ENCODE data around the gene CAMK2G. TPM values are rescaled to one million over a fixed set of nuclear protein-coding genes. Genes with fewer than 3 reads are reported as not detected.
A peak's percentile ranks its signal among the peaks of the same experiment; 100 is the strongest.

The CAMK2G gene
- total RNA-seq, 1 donor from 2014 or later, result 31.7 TPM

DNA sequence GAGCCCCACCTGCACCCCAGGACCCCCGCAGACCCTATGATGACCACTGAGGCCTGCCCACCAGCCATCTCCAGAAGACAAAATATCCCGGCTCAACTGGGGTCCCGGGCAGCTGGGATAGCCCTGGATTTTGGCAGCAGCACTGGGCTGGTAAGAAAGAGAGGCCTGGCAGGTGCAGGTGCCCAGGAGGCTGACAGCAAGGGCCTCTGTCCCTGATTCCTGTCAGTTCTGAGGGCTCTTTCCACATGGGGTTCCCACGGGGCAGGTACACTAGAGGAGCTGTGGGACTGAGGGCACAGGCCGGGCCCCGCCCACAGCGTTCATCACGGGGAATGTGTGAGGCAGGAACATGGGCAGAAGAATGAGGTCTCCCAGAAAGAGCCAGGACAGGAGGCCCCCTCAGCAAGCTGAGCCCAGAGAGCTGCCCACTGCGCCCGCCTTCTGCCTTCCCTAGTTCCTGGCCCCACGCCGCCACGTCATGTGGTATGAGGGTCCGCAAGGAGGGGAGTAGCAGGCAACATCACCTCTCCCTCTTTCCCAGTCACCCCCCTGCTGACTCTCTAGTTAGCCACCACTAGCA, 50.1 kb downstream of the CAMK2G start:
- Mint-ChIP-seq H3K4me1 (ENCODE audit: low read depth) (peaks cover 15% of the 10 kb centered on the region), H3K27ac (ENCODE audit: unreplicated experiment) (no peak overlapping the region), H3K4me3 (ENCODE audit: unreplicated experiment) (no peak overlapping the region), H3K27me3 (ENCODE audit: low read depth) (no peaks in the 10 kb centered on the region), H3K36me3 (ENCODE audit: low read depth) (peaks cover 8% of the 10 kb centered on the region), H3K9me3 (ENCODE audit: low read depth) (no peaks in the 10 kb centered on the region)
- TF ChIP-seq CTCF (IDR thresholded peaks at IDR 0.05), result no peak
- DNase-seq (ENCODE audit: low spot score), result no peak

DNA sequence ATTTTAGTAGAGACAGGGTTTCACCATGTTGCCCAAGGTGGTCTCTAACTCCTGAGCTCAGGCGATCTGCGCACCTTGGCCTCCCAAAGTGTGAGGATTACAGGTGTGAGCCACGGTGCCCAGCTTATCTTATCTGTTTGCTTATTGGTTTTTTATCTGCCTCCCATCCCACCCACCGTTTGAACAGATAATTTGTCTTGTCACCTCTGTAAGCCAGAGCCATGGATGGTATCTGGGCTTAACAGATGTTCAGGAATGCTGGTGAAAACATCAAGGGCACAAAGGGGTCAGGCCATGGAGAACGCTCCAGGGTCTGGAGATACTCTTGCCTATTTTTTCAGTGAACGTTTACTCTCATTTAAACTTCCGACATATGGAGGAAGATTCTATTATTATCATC, 51.0 kb downstream of the CAMK2G start:
- TF ChIP-seq CTCF (IDR thresholded peaks at IDR 0.05), result no peak
- no peaks in the 10 kb centered on the region for H3K9me3 Mint-ChIP-seq (ENCODE audit: low read depth)
- no peaks in the 10 kb centered on the region for H3K27me3 Mint-ChIP-seq (ENCODE audit: low read depth)
- no peak overlapping the region for H3K27ac Mint-ChIP-seq (ENCODE audit: unreplicated experiment)
- peaks cover 8% of the 10 kb centered on the region for H3K36me3 Mint-ChIP-seq (ENCODE audit: low read depth)
- DNase-seq (ENCODE audit: low spot score), result no peak
- H3K4me1 Mint-ChIP-seq (ENCODE audit: low read depth), result peaks cover 15% of the 10 kb centered on the region
- no peak overlapping the region for H3K4me3 Mint-ChIP-seq (ENCODE audit: unreplicated experiment)

DNA sequence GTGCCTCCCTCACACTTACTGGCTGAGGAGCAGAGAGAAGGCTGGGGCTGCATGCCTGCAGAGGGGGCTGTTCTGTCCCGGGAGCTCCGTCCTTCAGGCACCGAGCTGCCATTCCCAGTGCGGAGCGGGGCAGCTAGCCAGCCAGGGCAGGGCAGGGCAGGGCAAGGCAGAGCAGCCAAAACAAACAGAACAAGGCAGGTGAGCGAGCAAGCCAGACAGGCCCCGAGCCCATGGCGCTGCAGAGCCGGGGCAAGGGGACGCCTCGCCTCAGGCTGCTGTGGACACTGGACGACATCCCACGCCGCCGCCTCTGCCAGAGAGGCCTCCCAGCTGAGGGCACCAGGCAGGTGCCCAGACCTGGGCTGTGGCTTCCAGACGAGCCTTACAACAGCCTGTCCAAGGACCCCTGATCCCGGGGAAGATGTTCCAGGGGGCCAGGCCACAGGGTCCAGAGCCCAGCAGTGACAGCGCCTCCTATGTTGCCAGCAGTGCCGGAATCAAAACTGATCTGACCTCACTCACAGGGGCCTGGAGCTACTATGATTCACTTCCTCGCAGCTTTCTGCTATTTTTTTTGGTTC, 54.8 kb downstream of the CAMK2G start:
- Mint-ChIP-seq H3K27me3 (ENCODE audit: low read depth) (no peaks in the 10 kb centered on the region), H3K4me3 (ENCODE audit: unreplicated experiment) (no peak overlapping the region), H3K4me1 (ENCODE audit: low read depth) (peaks cover 15% of the 10 kb centered on the region), H3K27ac (ENCODE audit: unreplicated experiment) (no peak overlapping the region), H3K36me3 (ENCODE audit: low read depth) (peaks cover 12% of the 10 kb centered on the region), H3K9me3 (ENCODE audit: low read depth) (no peaks in the 10 kb centered on the region)
- TF ChIP-seq CTCF (IDR thresholded peaks at IDR 0.05), result peak; percentile 13
- DNase-seq (ENCODE audit: low spot score), result no peak

DNA sequence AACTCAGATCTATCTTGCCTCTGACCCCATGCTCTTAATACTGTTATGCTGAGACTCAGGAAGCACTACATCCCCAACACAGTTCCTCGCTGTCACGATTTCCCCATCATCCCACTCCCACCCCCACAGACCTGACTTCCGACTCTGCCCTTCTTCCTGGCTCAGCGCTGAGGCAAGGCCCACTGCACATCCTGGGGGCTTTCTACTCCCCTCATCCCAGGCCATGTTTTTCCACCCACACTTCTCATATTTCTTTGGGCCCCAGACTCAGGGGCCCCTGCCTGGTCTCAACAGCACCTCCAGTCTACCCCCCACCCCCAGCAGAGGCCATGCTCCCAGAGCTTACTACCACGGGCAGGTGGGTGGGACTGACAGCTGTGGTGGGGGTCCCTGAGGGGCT, 55.3 kb downstream of the CAMK2G start:
- Mint-ChIP-seq H3K27ac (ENCODE audit: unreplicated experiment) (no peak overlapping the region), H3K36me3 (ENCODE audit: low read depth) (peaks cover 12% of the 10 kb centered on the region), H3K4me3 (ENCODE audit: unreplicated experiment) (no peak overlapping the region), H3K27me3 (ENCODE audit: low read depth) (no peaks in the 10 kb centered on the region), H3K4me1 (ENCODE audit: low read depth) (peaks cover 15% of the 10 kb centered on the region), H3K9me3 (ENCODE audit: low read depth) (no peaks in the 10 kb centered on the region)
- TF ChIP-seq CTCF (IDR thresholded peaks at IDR 0.05), result no peak
- DNase-seq (ENCODE audit: low spot score), result no peak

- DNase-seq (ENCODE audit: low spot score), result no peak
- H3K27me3 Mint-ChIP-seq (ENCODE audit: low read depth), result no peaks in the 10 kb centered on the region
- H3K36me3 Mint-ChIP-seq (ENCODE audit: low read depth), result peaks cover 15% of the 10 kb centered on the region
- TF ChIP-seq CTCF (IDR thresholded peaks at IDR 0.05), result no peak
- no peak overlapping the region for H3K4me3 Mint-ChIP-seq (ENCODE audit: unreplicated experiment)
- no peaks in the 10 kb centered on the region for H3K9me3 Mint-ChIP-seq (ENCODE audit: low read depth)
- no peak overlapping the region for H3K27ac Mint-ChIP-seq (ENCODE audit: unreplicated experiment)
- H3K4me1 Mint-ChIP-seq (ENCODE audit: low read depth), result peaks cover 15% of the 10 kb centered on the region
Measured at GRCh38 chr10:73818402-73818801, 56.0 kb downstream of the CAMK2G start.
